PFSK-1 (cell line): ENCODE data around the gene METTL16.

Experiments
- FOXP2 ChIP-seq: optimal IDR thresholded peaks from 2 replicates; pipeline ENCODE3; 2011; ENCODE audit warnings: borderline replicate concordance, control low read depth, inconsistent platforms; ENCODE audit not compliant: insufficient read depth; ENCODE audit errors: extremely low read length, extremely low read depth
- POLR2AphosphoS5 ChIP-seq: IDR thresholded peaks from 2 replicates; pipeline ENCODE4 v1.6.1; 2012; ENCODE audit warnings: low read depth, mild to moderate bottlenecking, control low read depth, low read length, moderate library complexity
- SIN3A ChIP-seq: IDR thresholded peaks from 2 replicates; pipeline ENCODE4 v1.6.1; 2012; ENCODE audit warnings: mild to moderate bottlenecking, low read length, moderate library complexity, borderline replicate concordance; ENCODE audit not compliant: insufficient read depth
- TAF1 ChIP-seq: IDR thresholded peaks from 2 replicates; pipeline ENCODE4 v1.6.1; 2012; ENCODE audit warnings: low read length, control low read depth, borderline replicate concordance; ENCODE audit not compliant: insufficient read depth
- TF ChIP-seq, protein P1 (sequence below), 2 experiments: IDR thresholded peaks; 2 replicates each; pipeline versions ENCODE4 v1.6.1 to v1.8.0; 2011 to 2012; ENCODE audit warnings: low read depth in 2 of 2, low read length in 2 of 2, control low read depth in 1 of 2, inconsistent platforms in 1 of 2, mild to moderate bottlenecking in 1 of 2, moderate library complexity in 1 of 2; ENCODE audit not compliant: insufficient read depth in 1 of 2

GRCh38 chr17:2474371-2474770 is 37.3 kb downstream of the METTL16 start:
- TF ChIP-seq POLR2AphosphoS5 (no peak), TAF1 (no peak), FOXP2 (no peak), SIN3A (no peak)
- TF ChIP-seq, protein P1, sequence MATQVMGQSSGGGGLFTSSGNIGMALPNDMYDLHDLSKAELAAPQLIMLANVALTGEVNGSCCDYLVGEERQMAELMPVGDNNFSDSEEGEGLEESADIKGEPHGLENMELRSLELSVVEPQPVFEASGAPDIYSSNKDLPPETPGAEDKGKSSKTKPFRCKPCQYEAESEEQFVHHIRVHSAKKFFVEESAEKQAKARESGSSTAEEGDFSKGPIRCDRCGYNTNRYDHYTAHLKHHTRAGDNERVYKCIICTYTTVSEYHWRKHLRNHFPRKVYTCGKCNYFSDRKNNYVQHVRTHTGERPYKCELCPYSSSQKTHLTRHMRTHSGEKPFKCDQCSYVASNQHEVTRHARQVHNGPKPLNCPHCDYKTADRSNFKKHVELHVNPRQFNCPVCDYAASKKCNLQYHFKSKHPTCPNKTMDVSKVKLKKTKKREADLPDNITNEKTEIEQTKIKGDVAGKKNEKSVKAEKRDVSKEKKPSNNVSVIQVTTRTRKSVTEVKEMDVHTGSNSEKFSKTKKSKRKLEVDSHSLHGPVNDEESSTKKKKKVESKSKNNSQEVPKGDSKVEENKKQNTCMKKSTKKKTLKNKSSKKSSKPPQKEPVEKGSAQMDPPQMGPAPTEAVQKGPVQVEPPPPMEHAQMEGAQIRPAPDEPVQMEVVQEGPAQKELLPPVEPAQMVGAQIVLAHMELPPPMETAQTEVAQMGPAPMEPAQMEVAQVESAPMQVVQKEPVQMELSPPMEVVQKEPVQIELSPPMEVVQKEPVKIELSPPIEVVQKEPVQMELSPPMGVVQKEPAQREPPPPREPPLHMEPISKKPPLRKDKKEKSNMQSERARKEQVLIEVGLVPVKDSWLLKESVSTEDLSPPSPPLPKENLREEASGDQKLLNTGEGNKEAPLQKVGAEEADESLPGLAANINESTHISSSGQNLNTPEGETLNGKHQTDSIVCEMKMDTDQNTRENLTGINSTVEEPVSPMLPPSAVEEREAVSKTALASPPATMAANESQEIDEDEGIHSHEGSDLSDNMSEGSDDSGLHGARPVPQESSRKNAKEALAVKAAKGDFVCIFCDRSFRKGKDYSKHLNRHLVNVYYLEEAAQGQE (IDR thresholded peaks at IDR 0.05; ENCODE audit: insufficient read depth in 1 of 2, low read depth in 2 of 2, low read length in 2 of 2): no peak
